ENCODE data around the gene FOXJ1. TPM values are rescaled to one million over a fixed set of nuclear protein-coding genes. Genes with fewer than 3 reads are reported as not detected.
A peak's percentile ranks its signal among the peaks of the same experiment; 100 is the strongest.

The FOXJ1 gene
- total RNA-seq, 4 donors from 2014 or later, result 0.82 to 7.4 (median 1.9) TPM; not detected in 1

GRCh38 chr17:76123191-76123499 lies 17.9 kb downstream of the FOXJ1 start:
- no peaks in the 10 kb centered on the region for H3K9me3 ChIP-seq
- peaks cover 0 to 10% (median 6%) of the 10 kb centered on the region in 4 donors for H3K4me1 ChIP-seq
- no peak overlapping the region for H3K27ac ChIP-seq
- intact Hi-C loops (cut with DNase I; ENCODE audit: low total_unique reads), result loop anchor here (5.0 kb wide), 1 partner anchor 154 kb away; no protein-coding TSS in a partner anchor
- in situ Hi-C loops (cut with MboI; ENCODE audit: low pct_ligation_motif_present in 1 of 4, low pct_unique_long_range_greater_than_20kb in 1 of 4, low sequenced_read_pairs in 3 of 4), result loop anchor here (5.0 to 10.0 kb wide), 3 partner anchors 62 to 162 kb away; no protein-coding TSS in a partner anchor
- WGBS, 2 donors (ENCODE audit: low coverage in 1 of 2), result 74 to 84% methylated on average over 3 to 5 of the region's 5 CpGs
- no peak overlapping the region for H3K4me3 ChIP-seq
- TF ChIP-seq, protein P1, sequence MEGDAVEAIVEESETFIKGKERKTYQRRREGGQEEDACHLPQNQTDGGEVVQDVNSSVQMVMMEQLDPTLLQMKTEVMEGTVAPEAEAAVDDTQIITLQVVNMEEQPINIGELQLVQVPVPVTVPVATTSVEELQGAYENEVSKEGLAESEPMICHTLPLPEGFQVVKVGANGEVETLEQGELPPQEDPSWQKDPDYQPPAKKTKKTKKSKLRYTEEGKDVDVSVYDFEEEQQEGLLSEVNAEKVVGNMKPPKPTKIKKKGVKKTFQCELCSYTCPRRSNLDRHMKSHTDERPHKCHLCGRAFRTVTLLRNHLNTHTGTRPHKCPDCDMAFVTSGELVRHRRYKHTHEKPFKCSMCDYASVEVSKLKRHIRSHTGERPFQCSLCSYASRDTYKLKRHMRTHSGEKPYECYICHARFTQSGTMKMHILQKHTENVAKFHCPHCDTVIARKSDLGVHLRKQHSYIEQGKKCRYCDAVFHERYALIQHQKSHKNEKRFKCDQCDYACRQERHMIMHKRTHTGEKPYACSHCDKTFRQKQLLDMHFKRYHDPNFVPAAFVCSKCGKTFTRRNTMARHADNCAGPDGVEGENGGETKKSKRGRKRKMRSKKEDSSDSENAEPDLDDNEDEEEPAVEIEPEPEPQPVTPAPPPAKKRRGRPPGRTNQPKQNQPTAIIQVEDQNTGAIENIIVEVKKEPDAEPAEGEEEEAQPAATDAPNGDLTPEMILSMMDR (IDR thresholded peaks at IDR 0.05), result no peak
- TF ChIP-seq EP300 (IDR thresholded peaks at IDR 0.05; ENCODE audit: low read depth), result no peak
- TF ChIP-seq POLR2A (IDR thresholded peaks at IDR 0.05), result no peak
- TF ChIP-seq POLR2AphosphoS5 (IDR thresholded peaks at IDR 0.05), result no peak
- DNase-seq, result no peak
- no peaks in the 10 kb centered on the region for H3K27me3 ChIP-seq
- H3K36me3 ChIP-seq, result no peaks in the 10 kb centered on the region

GRCh38 chr17:76122431-76123190 lies 18.4 kb downstream of the FOXJ1 start:
- DNase-seq, result no peak
- TF ChIP-seq EP300 (IDR thresholded peaks at IDR 0.05; ENCODE audit: low read depth) (no peak), POLR2AphosphoS5 (IDR thresholded peaks at IDR 0.05) (no peak), POLR2A (IDR thresholded peaks at IDR 0.05) (no peak)
- TF ChIP-seq, protein P1 (IDR thresholded peaks at IDR 0.05), result no peak
- Histone ChIP-seq H3K27me3 (no peaks in the 10 kb centered on the region), H3K27ac (no peak overlapping the region), H3K9me3 (no peaks in the 10 kb centered on the region), H3K4me3 (no peak overlapping the region), H3K36me3 (no peaks in the 10 kb centered on the region), H3K4me1 (peaks cover 0 to 10% (median 6%) of the 10 kb centered on the region in 4 donors)
- in situ Hi-C loops (cut with MboI; ENCODE audit: low pct_ligation_motif_present in 1 of 4, low pct_unique_long_range_greater_than_20kb in 1 of 4, low sequenced_read_pairs in 3 of 4), result loop anchor here (5.0 to 10.0 kb wide), 3 partner anchors 62 to 162 kb away; no protein-coding TSS in a partner anchor
- whole genome bisulfite sequencing, 2 donors (ENCODE audit: low coverage in 1 of 2), result 80 to 92% methylated on average over 2 to 22 of the region's 24 CpGs
- intact Hi-C loops (cut with DNase I; ENCODE audit: low total_unique reads), result loop anchor here (5.0 kb wide), 1 partner anchor 155 kb away; no protein-coding TSS in a partner anchor

DNA sequence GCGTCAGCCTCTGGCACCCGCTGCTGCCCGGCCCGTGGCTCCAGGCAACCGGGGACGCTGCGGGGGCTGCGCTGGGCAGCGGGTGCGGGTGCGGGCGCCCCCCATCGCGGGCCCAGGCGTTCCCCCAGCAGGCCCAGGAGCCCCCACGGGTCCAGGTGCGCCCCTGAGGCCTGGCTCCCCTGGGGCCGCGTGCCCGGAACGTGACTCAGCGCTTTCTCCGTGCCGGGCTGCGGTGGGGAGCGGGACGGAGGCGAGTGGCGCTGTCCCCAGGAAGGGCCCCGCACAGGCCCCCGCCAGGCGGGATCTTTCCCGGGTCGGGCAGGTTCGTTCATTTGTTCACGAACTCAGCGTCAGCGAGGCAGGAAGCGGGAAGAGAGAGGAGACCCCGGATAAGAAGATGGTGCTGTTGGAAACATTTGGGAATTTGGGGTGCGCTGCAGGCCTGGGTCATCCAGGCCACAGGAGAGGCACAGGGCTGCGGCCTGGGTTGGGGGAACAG lies 19.1 kb downstream of the FOXJ1 start:
- DNase-seq, result no peak
- H3K9me3 ChIP-seq, result no peaks in the 10 kb centered on the region
- in situ Hi-C loops (cut with MboI; ENCODE audit: low pct_ligation_motif_present in 1 of 4, low pct_unique_long_range_greater_than_20kb in 1 of 4, low sequenced_read_pairs in 3 of 4) (loop anchor here (5.0 to 10.0 kb wide), 3 partner anchors 63 to 163 kb away; no protein-coding TSS in a partner anchor), intact Hi-C loops (cut with DNase I; ENCODE audit: low total_unique reads) (loop anchor here (5.0 kb wide), 1 partner anchor 155 kb away; no protein-coding TSS in a partner anchor)
- H3K36me3 ChIP-seq, result no peaks in the 10 kb centered on the region
- peak overlapping the region in 2 of 4 donors; percentile 34 to 42 for H3K4me3 ChIP-seq
- peaks cover 0 to 10% (median 6%) of the 10 kb centered on the region in 4 donors for H3K4me1 ChIP-seq
- TF ChIP-seq EP300 (IDR thresholded peaks at IDR 0.05; ENCODE audit: low read depth) (no peak), POLR2A (IDR thresholded peaks at IDR 0.05) (no peak), POLR2AphosphoS5 (IDR thresholded peaks at IDR 0.05) (no peak)
- TF ChIP-seq, protein P1 (IDR thresholded peaks at IDR 0.05), result no peak
- no peaks in the 10 kb centered on the region for H3K27me3 ChIP-seq
- WGBS, 2 donors (ENCODE audit: low coverage in 1 of 2), result 71% methylated on average over 20 of the region's 42 CpGs; no CpG with 5 or more reads in 1 of the 2 donors
- no peak overlapping the region for H3K27ac ChIP-seq

GRCh38 chr17:76120658-76121008 lies 20.4 kb downstream of the FOXJ1 start:
- no peaks in the 10 kb centered on the region for H3K9me3 ChIP-seq
- no peak overlapping the region for H3K4me3 ChIP-seq
- no peaks in the 10 kb centered on the region for H3K27me3 ChIP-seq
- DNase-seq, result no peak
- H3K36me3 ChIP-seq, result no peaks in the 10 kb centered on the region
- no peak overlapping the region for H3K27ac ChIP-seq
- TF ChIP-seq POLR2A (IDR thresholded peaks at IDR 0.05), result no peak
- no peak for TF ChIP-seq EP300 (IDR thresholded peaks at IDR 0.05; ENCODE audit: low read depth)
- TF ChIP-seq POLR2AphosphoS5 (IDR thresholded peaks at IDR 0.05), result no peak
- TF ChIP-seq, protein P1 (IDR thresholded peaks at IDR 0.05), result no peak
- peaks cover 0 to 10% (median 6%) of the 10 kb centered on the region in 4 donors for H3K4me1 ChIP-seq
- WGBS, 2 donors (ENCODE audit: low coverage in 1 of 2), result 91 to 100% methylated on average over 2 to 5 of the region's 5 CpGs
- in situ Hi-C loops (cut with MboI; ENCODE audit: low pct_ligation_motif_present in 1 of 4, low pct_unique_long_range_greater_than_20kb in 1 of 4, low sequenced_read_pairs in 3 of 4) (loop anchor here (5.0 to 10.0 kb wide), 3 partner anchors 64 to 164 kb away; no protein-coding TSS in a partner anchor), intact Hi-C loops (cut with DNase I; ENCODE audit: low total_unique reads) (loop anchor here (5.0 kb wide), 1 partner anchor 157 kb away; no protein-coding TSS in a partner anchor)
